ENCODE measurements around the gene ZNF385D. TPM values are rescaled to one million over a fixed set of nuclear protein-coding genes. Genes with fewer than 3 reads are reported as not detected.

Gene ZNF385D
- total RNA-seq, 2 experiments from 2014 or later, result not detected

- CTCF ChIA-PET, result no interaction called here
- H3K36me3 Mint-ChIP-seq (ENCODE audit: low read depth), result no peaks in the 10 kb centered on the region
- POLR2A ChIA-PET, result interaction anchor here (1.1 kb wide), 1 partner anchor 150 kb away, joined by 3 read pairs; no protein-coding TSS in a partner anchor
- intact Hi-C loops (cut with micrococcal nuclease), result no loop called here
- no peaks in the 10 kb centered on the region for H3K27me3 Mint-ChIP-seq
- TF ChIP-seq CTCF (IDR thresholded peaks at IDR 0.05), result no peak
- H3K4me3 Mint-ChIP-seq, result no peak overlapping the region
- no peaks in the 10 kb centered on the region for H3K4me1 Mint-ChIP-seq (ENCODE audit: low read depth)
- ATAC-seq (no peak), DNase-seq (no peak)
- peaks cover 8% of the 10 kb centered on the region for H3K9me3 Mint-ChIP-seq
- H3K27ac Mint-ChIP-seq, result no peak overlapping the region
Observed at GRCh38 chr3:21446945-21447475, 304.0 kb downstream of the ZNF385D start.

- ChIA-PET CTCF (no interaction called here), POLR2A (no interaction called here)
- no peaks in the 10 kb centered on the region for H3K36me3 Mint-ChIP-seq (ENCODE audit: low read depth)
- H3K27me3 Mint-ChIP-seq, result no peaks in the 10 kb centered on the region
- H3K4me1 Mint-ChIP-seq (ENCODE audit: low read depth), result no peaks in the 10 kb centered on the region
- TF ChIP-seq CTCF (IDR thresholded peaks at IDR 0.05), result no peak
- DNase-seq (no peak), ATAC-seq (no peak)
- H3K9me3 Mint-ChIP-seq, result peaks cover 8% of the 10 kb centered on the region
- intact Hi-C loops (cut with micrococcal nuclease), result no loop called here
- H3K27ac Mint-ChIP-seq, result no peak overlapping the region
- H3K4me3 Mint-ChIP-seq, result no peak overlapping the region
Observed at GRCh38 chr3:21446027-21446426, 305.0 kb downstream of the ZNF385D start.

GRCh38 chr3:21441821-21442220 is 309.2 kb downstream of the ZNF385D start:
- Mint-ChIP-seq H3K4me1 (ENCODE audit: low read depth) (no peaks in the 10 kb centered on the region), H3K9me3 (peaks cover 7% of the 10 kb centered on the region)
- POLR2A ChIA-PET, result no interaction called here

GRCh38 chr3:21436835-21437234 is 314.2 kb downstream of the ZNF385D start:
- Mint-ChIP-seq H3K4me1 (ENCODE audit: low read depth) (no peaks in the 10 kb centered on the region), H3K27me3 (no peaks in the 10 kb centered on the region), H3K27ac (no peak overlapping the region), H3K4me3 (no peak overlapping the region), H3K9me3 (peaks cover 11% of the 10 kb centered on the region), H3K36me3 (ENCODE audit: low read depth) (no peaks in the 10 kb centered on the region)
- TF ChIP-seq CTCF (IDR thresholded peaks at IDR 0.05), result no peak
- intact Hi-C loops (cut with micrococcal nuclease), result no loop called here
- DNase-seq (no peak), ATAC-seq (no peak)
- ChIA-PET POLR2A (no interaction called here), CTCF (no interaction called here)

More at GRCh38 chr3:21441821-21442220, 309.2 kb downstream of the ZNF385D start:
- no peak for TF ChIP-seq CTCF (IDR thresholded peaks at IDR 0.05)
- intact Hi-C loops (cut with micrococcal nuclease), result no loop called here
- CTCF ChIA-PET, result no interaction called here
- ATAC-seq, result no peak
- DNase-seq, result no peak
- Mint-ChIP-seq H3K4me3 (no peak overlapping the region), H3K36me3 (ENCODE audit: low read depth) (no peaks in the 10 kb centered on the region), H3K27me3 (no peaks in the 10 kb centered on the region), H3K27ac (no peak overlapping the region)

- Mint-ChIP-seq H3K27me3 (no peaks in the 10 kb centered on the region), H3K27ac (no peak overlapping the region), H3K36me3 (ENCODE audit: low read depth) (no peaks in the 10 kb centered on the region), H3K4me1 (ENCODE audit: low read depth) (no peaks in the 10 kb centered on the region), H3K4me3 (no peak overlapping the region), H3K9me3 (peaks cover 11% of the 10 kb centered on the region)
- POLR2A ChIA-PET, result no interaction called here
- TF ChIP-seq CTCF (IDR thresholded peaks at IDR 0.05), result no peak
- DNase-seq (no peak), ATAC-seq (no peak)
- intact Hi-C loops (cut with micrococcal nuclease), result no loop called here
- CTCF ChIA-PET, result no interaction called here
Observed at GRCh38 chr3:21435871-21436270, 315.1 kb downstream of the ZNF385D start.

Measured in activated CD8-positive, alpha-beta T cell treated with anti-CD3 and anti-CD28 coated beads for 36 hours (primary cell).